NCI-H2081 treated with DMSO at 0.1 percent for 48 hours (cell line): ENCODE results near the gene FBXW4.

Experiments
- DNase-seq: peaks from one replicate; lab custom pipeline; 2025; lab: John Stamatoyannopoulos, UW

The FBXW4 gene

DNA sequence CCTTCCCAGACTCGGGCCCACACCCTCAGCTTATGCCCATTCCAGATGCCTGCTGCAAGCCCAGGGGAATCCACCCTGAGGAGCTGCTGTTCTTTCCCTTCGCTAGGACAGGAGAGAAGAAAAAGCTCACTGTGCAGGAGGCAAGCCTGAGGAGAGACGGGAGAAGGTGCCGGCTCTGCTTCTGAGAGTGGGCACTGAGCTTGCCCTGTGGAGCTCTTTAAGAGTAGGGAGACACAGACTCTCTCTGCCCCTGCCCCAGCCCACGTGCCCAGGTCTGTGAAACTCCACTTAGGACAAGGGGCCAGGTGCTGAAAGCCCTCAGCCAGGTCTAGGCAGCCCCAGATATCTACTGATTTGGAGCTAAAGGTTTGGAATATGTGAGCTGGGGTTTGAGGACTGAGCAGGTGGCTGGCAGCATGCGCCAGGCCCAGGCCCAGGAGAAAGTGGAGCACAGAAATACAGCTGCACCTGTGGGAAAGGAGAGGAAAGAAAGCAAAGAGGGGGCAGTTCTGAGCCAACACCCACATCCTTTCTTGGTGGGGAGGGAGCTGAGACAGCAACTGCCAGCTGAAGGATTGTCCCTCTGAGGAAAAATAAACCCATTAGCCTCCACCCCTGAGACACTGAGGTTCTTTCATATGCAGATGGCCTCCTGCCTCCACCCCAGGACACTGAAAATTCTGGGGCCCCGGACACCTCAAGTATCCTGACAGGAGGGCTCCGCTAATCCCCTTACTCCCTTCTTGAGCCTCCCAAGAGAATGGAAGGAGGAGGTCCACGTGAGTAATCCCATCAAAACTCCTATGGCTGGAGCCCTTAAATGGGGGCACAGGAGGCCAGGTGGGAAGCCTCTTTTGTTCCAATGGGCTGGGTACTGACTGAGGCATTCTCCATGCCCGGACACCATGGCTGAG, 114.2 kb downstream of the FBXW4 start:
- no peak for DNase-seq

DNA sequence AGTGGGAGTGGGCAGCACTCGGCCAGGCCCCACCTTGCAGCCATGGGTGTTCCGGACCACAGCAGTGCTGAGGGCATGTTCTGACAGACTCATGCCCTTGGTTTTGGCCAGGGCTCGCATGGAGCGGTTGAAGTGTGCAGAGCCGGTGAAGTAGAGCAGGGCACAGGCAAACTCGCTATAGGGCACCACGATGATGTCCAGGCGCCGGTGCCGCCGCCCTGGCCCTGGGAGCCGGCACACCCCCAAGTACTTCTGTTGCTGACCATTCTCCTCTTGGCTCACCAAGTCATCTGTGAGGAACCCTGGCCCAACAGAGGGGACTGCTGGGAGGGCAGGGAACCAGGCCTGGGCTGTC, 115.5 kb downstream of the FBXW4 start:
- no peak for DNase-seq

DNA sequence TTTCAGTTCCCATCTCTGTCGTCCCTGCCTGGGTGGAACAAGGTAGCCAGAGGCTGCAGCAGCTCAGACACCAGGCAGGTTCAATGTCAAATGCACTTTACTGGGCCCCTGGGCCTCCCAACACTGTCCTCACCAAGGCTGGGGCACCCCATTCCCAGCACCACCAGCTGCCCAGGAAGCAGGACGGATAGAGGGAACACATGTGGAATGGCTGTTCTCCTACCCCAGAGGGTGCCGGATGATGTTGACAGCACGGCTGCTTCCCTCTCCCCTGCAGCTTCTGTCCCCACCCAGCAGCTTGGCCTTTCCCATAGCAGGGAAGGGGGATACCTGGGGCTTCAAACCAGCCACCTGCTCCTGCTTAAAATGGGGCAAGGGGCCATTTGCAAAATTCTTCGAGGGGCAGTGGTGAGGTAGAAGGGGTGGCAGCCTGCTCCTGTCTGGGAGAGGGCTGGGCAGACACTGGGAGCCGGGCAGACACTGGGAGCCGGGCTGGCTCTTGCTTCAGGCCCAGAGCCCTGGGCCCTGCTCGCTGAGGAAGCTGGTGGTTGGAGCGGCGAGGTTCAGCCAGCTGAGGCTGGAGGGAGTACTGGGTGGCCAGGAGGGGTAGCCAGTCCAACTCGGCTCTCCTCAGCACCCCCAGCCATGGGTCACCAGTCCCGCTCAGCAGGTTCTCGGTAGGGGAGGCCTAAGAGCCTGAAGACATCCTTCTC, 116.0 kb downstream of the FBXW4 start:
- DNase-seq: no peak

DNA sequence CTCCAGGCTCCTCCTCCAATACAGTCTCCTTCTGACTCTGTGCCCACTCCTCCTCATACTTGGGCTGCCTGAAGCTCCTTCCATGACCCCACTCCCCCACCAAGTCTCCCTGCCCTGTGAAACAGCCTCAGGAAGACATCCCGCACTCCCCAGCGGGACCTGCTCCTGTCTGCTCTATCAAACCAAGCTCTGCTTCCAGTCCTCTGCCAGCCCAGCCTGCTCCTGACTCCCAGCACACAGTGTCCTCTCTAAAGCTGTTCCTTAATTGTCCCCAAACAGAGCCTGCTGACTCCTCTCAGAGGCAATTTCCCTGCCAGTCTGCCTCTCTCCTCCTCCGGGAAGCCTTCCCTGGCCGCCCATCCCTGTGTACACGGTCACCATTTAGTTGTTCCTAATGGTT, 116.8 kb downstream of the FBXW4 start:
- DNase-seq: no peak

DNA sequence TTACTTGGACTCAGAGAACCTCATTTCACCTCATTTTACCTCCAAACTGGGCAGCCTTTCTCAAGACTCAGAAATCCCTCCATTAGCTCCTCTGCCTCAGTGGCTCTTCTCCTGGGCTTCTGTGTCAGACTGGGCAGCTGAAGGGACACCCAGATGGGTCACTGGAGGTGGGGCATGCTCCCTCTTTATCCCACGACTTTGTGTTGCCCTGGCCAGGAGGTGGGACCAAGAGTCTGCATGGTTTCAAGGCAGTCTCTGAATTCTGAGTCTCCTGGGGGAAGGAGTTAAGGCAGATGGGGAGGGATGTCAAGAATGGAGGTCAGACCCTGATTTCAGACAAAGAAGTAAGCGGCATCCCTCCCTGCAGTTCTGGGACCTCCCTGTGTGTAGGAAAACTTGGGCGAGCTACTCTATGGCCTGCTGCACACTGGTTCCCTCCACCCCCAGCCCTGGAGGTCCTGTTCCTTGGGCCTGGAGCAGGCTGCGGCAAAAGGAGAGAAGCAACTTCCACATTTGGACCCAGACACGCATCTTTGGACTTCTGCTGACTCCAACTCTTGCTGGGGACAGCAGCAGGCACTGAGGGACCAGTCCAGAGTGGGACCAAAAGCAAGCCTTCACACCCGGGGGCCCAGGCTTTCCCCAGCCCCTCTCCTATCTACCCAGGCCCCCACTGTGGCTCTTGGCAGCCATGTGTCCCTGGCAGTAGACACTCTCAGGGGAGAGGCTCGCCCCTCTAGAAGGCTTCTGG, 117.7 kb downstream of the FBXW4 start:
- no peak for DNase-seq

DNA sequence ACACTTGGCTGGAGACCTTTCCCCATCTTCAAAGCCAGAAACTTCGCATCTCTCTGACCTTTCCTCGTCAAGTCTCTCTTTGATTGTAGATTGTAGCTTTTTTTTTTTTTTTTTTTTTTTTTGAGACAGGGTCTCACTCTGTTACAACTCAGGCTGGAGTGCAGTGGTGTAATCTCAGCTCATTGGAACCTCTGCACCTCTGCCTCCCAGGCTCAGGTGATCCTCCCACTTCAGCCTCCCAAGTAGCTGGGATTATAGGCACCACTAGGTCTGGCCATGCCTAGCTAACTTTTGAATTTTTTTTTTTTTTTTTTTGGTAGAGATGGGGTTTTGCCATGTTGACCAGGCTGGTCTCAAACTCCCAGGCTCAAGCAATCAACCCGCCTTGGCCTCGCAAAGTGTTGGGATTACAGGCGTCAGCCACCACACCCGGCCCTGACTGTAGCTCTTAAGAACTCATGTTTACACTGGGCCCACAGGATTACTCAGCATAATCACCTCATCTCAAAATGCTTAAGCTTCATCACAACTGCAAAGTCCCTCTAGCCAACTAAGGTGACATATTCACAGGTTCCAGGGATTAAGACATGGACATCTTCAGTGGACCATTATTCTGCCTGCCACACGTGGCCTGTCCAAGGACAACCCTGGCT, 118.6 kb downstream of the FBXW4 start:
- no peak for DNase-seq

DNA sequence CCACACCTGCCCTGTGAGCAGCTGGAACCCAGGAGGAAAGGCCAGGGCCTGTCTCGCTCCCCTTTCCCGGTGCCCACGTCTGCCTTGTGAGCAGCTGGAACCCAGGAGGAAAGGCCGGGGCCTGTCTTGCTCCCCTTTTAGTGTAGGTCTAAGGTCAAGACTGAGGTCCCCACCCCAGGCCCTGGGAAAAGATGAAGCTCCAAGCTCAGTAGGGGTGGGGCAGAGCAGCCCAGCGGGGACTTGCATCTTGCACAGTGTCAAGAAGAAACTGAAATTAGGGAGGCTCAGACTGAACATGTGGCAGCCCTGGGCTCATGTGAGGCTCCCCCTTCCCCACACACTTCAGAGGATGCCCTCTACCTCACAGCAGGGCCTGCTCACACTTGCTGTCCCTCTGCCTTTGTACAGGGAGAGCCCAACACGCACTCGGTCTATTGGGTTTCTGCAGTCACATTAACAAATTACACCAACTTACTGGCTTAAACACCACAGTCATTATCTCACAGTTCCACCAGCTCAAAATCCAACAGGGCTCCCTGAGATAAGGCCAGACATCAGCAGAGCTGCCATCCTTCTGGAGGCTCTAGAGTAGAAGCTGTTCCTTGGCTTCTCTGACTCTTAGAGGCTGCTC, 119.3 kb downstream of the FBXW4 start:
- no peak for DNase-seq

DNA sequence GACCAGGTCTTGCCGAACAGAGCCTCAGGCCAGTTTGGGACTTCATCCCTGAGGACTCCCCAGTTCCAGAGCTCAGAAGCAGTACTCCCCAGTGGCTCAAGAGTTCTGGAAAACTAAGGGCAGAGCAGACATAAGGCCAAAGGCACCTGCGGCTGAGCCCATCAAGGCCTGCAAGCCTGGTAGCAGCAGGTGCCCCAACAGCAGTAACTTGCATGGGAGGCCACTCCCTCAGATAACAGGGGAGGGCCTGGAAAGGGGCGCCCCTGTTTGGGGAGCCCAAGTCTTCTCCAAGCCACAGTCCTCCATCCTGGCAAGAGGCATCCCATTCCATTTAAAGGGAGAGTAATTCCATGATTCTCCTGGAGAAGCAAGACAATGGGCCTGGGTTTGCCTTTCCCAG, 119.9 kb downstream of the FBXW4 start:
- DNase-seq: no peak

DNA sequence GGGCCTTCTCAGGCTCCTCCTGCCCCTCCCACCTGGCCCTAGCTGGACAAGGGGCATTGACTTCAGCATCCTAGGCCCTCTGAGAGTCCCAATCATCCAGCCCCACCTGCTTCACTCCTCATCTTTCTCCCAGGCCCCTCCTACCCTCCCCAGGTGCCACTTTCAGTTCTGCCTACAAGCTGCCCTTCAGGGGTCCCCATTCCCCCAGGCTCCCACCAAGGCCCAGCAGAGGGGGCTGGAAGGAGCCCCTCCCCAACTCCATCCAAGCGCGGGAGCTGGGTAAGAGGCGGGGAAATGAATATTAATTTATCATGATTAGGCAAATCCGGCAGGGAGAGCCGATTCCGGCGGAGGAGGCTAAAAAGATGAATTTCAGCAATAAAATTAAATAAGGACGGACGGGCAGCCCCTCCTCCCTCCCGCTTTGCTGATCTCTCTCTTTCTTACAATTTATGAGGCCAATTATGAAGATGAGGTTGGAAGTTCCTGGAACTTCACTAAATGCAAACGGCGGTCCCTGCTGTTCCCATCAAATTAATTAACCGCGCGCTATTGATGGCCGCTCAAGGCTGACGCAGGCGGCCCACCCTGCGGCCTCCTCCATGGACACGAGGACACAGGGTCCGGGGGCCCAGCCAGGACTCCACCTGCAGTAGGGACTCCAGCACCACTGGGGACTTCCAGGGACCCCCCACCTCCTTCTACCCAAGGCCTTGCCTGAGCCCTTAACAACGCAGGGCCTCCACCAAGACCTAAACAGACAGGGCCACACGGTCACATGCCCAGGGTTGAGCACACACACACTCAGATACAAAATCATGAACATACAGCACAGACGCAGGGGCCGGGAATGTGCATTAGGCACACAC, 120.9 kb downstream of the FBXW4 start:
- DNase-seq: no peak

DNA sequence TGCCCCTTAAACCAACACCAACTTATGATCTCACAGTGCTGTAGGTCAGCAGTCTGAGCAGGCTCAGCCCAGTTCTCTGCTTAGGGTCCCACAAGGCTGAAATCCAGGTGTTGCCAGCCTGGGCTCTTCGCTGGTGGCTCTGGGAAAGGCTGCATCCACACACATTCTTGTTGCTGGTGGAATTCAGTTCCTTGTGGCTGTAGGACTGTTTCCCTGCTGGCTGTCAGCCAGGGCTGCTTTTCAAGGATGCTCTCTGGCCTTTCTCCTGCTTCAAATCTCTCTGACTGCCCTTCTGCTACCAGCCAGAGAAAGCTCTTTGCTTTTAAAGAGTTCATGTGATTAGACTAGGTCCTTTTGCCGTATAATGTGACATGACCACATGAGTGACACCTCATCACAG, 122.2 kb downstream of the FBXW4 start:
- no peak for DNase-seq

DNA sequence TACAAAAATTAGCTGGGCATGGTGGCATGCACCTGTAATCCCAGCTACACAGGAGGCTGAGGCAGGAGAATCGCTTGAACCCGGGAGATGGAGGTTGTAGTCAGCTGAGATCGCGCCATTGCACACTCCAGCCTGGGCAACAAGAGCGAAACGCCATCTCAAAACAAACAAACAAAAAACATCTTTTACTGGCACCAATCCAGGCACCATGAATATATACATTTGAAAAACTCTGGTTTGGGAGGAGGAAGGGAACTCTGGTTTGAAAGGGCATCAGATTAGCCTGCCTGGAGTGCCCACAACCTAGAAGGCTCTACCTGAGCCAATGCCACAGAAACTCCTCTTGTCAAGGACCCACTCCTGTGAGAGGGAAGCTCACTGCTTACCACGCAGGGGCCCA, 122.8 kb downstream of the FBXW4 start:
- DNase-seq: no peak

DNA sequence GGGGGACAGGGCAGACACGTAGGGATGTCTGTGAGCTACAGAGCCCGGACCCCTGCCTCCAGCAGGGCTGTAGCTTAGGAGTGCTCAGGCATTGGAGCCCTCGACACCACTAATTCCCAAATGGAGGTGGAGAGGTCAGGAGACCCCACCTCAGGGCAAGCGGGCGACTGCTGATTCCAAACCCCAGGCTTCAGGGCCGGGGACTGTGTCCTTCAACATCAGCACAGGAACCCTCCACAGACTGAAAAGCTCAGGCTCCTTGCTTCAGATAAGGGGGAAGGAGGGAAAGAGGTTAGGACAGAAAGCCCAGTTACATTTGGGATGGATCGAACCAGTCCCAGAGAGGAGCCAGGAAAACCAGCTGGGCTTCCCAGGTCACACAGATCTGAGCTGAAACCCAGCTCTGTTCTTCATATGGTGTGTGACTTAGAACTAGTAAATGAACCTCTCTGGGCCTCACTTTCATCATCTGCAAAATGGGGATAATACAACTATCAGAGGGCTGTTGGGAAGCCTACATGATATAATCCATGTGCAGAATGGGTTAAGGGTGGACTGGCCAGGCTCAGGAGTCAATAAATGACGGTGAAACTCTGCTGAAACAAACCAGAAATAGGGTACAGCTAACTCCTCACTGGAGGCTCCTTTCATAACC, 123.6 kb downstream of the FBXW4 start:
- DNase-seq: no peak

DNA sequence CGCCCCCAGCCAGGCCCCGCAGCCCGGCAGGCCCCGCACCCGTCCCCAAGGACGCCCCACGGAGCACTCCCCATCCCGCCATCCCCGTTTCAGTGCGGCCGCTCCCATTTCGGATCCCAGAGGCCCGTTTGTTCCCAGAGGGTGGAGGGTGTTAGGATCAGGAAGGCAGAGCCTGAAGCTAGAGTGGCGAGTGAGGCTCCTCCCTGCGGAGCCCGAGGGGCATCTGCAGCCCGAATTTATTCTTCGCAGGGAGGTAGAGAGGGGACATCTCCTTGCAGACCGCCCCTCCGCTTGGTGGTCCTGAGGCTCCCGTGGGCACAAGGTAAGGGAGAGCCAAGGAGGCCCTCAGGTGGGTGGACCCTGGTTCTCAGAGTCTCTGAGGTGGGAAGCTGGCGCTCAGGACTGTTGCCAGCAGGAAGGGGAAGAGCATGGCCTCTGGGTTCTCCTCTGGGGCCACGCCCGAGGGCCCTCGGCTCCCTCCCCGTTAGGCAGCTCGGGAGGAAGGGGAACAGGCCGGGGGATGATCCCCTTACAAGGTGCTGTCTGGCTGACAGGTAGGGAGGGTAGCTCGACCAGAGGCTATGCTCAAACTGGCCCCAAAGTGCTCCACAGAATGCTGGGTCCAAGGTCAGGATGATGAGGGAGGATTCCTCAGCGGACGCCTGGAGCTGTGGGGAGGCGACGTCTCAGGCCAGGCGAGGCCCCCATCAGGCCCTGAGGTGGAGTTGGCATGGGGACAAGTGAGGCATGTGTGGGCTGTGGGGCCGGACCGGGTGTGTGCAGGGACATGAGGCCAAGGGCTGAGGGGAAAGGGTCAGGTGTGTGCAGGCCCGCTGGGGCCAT, 124.3 kb downstream of the FBXW4 start:
- no peak for DNase-seq

DNA sequence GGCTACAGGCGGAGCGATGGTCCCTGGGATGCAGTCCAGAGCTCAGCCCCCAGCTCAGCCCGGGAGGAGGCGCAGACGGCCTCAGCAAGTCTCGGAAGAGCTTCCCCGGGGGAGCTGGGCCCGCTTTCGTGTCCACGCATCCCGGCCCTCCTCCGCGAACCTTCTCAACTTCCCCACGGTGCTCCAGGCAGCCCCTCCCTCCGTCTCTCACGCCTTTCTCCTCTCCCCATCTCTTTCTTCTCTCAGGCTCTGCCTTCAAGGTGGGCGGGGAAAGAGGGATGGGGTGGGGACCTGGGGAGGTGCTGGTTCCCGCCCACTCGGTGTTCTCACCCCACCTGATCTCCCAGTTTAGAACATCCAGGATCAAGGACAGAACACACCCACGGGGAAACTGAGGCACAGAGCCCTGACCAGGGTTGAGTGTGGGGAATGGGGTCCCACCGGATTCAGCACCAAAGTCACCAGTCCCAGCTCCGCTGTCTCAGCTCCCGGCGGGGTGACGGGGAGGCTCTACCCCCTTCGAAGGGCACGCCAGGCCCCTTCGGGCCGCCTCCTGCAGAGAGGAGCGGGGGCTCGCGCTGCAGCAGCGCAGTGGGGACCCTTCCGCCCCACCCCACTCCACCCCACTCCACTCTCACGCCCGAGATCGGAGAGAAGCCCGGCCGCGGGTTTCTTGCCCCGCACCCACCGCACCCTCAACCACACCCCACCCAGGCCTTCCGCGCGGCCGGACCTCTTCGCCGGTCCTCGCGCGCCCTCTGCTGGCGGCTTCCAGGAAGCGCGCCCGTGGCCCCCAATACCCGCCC, 125.1 kb downstream of the FBXW4 start:
- no peak for DNase-seq

DNA sequence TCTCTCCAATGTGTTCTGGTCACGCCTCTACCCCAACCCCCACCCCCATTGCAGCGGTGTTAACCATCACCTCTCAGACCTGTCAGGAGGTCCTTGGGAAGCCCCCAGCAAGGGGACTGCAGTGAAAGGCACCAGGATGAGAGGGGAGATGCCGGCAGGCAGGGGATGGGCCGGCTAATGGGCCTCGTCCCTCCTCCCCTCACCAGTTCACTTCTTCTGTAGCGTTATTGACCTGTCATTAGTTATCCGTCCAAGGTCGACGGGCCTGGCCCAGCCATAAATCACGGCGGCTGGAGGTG, 125.7 kb downstream of the FBXW4 start:
- DNase-seq: no peak

DNA sequence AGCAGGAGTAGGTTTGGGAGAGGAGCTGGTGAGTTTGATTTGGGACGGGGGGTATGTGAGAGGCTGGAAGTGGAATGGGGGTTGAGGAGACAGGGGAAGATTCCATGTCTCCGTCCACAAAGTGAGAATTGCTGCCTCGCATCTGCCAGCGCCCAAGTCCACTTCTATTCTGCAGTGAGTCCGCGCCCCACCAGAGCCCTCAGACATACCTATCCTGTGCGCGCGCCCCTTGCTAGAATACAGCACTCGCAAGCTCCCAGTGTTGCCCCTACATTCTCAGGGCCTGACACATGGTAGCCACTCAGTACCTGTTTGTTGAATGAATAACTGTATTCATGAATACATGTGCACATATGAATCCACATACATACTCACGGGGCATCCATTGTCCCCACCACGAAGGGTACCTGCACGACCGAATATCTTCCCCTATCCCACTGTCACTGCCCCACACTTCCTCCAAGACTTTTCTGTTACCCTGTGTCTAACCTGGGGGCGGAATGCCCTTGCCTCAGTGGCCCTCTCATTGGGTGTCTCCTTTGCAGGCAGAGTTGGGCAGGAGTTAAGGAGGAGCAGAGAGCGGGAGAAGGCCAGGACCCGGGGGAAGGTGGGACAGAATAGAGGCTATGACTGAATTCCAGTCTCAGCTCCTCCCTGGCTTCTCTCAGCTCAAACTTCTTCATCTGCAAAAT, 126.8 kb downstream of the FBXW4 start:
- no peak for DNase-seq

DNA sequence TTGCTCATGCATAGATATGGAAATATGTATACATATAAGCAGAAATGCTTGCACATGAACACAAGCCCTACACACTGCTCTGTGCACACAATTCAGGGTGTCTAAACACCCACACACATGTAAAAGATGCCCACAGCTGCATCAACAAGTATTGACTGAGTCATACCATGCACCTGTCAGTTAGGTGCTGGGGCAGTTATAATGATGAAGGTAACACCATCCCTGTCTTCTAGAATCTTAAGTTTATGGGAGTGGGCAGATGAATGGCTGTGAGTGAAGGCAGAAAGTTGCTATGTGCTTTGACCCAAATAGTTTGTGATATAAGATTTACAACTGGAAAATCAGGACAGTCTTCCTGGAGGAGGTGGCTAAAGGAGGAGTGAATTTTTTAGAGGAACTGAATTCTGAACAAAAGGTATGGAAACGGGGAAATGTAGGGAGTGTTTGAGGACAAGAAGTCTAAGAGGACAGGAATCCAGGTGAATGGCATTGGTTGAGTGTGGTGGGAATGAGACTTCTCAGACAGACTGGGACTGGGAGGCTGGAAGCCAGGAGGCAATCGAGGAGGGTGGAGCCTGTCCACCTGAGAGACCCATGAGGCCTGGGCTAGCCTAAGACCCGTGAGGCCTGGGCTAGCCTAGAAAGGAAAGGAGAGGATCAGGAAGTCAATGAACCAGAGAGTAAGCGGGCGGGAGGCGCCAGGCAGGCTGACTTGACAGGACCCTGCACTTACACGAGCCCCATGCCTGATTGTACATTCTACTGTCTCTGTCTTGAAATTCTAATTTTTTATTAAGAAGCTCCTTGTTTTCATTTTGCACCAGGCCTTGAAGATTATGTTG, 127.6 kb downstream of the FBXW4 start:
- DNase-seq: no peak
